OCI-LY3 (cell line): ENCODE results near the gene JAM3.

Experiments
- H2AFZ ChIP-seq: fragments of 200-600, 300-600 bp; shearing (Covaris generic); 2 replicates; pipeline ENCODE4 v1.6.0; 2014; ENCODE audit warnings: antibody characterized with exemption, low read depth, low read length
- H3K27ac ChIP-seq: fragments of 200-600, 300-600 bp; sonication (generic); 2 replicates; pipeline ENCODE4 v1.5.1; 2014; ENCODE audit warnings: mild to moderate bottlenecking, low read length, moderate library complexity, mixed read lengths
- H3K27me3 ChIP-seq: fragments of 200-600, 300-600 bp; sonication (generic); 2 replicates; pipeline ENCODE4 v1.6.1; 2014; ENCODE audit warnings: low read depth, low read length, mixed read lengths
- H3K36me3 ChIP-seq: fragments of 200-600, 300-600 bp; sonication (generic); replicated peaks from 2 replicates; pipeline ENCODE3; 2014; ENCODE audit warnings: low read depth, low read length, mixed read lengths
- H3K4me1 ChIP-seq: fragments of 300-600, 200-600 bp; sonication (generic); 2 replicates; pipeline ENCODE4 v1.6.1; 2014; ENCODE audit warnings: low read length, mixed read lengths
- H3K4me2 ChIP-seq: fragments of 200-600, 300-600 bp; sonication (generic); 2 replicates; pipeline ENCODE4 v1.6.1; 2014; ENCODE audit warnings: low read length, mixed read lengths
- H3K4me3 ChIP-seq: fragments of 300-600, 200-600 bp; sonication (generic); 2 replicates; pipeline ENCODE4 v1.5.1; 2014; ENCODE audit warnings: antibody characterized with exemption, mild to moderate bottlenecking, low read length, moderate library complexity
- H3K79me2 ChIP-seq: fragments of 300-600, 200-600 bp; shearing (Covaris generic); 2 replicates; pipeline ENCODE4 v1.6.1; 2014; ENCODE audit warnings: mild to moderate bottlenecking, low read length, mixed read lengths
- H3K9ac ChIP-seq: fragments of 300-600, 200-600 bp; shearing (Covaris generic); 2 replicates; pipeline ENCODE4 v1.6.0; 2014; ENCODE audit warnings: mild to moderate bottlenecking, low read length, moderate library complexity
- H3K9me3 ChIP-seq: fragments of 200-600, 300-600 bp; shearing (Covaris generic); 2 replicates; pipeline ENCODE4 v1.6.1; 2014; ENCODE audit warnings: low read length, mixed read lengths; ENCODE audit not compliant: insufficient read depth
- H4K20me1 ChIP-seq: fragments of 200-600, 300-600 bp; sonication (generic); 2 replicates; pipeline ENCODE4 v1.6.1; 2016; ENCODE audit warnings: low read length, mixed read lengths; ENCODE audit not compliant: insufficient read depth
- EZH2phosphoT487 ChIP-seq: fragments of 200-600 bp; shearing (Covaris generic); IDR thresholded peaks from 2 replicates; pipeline ENCODE4 v1.6.1; 2018; ENCODE audit warnings: antibody characterized with exemption, mixed run types, low read depth
- TF ChIP-seq, protein P1 (sequence below): fragments of 200-600, 300-600 bp; sonication (generic); IDR thresholded peaks from 2 replicates; pipeline ENCODE4 v1.5.1; 2014; ENCODE audit warnings: antibody characterized with exemption, low read length, low read depth

Gene JAM3

GRCh38 chr11:134131628-134132244 lies 62.9 kb downstream of the JAM3 start:
- no peak overlapping the region for H3K27ac ChIP-seq
- TF ChIP-seq EZH2phosphoT487: no peak
- TF ChIP-seq, protein P1, sequence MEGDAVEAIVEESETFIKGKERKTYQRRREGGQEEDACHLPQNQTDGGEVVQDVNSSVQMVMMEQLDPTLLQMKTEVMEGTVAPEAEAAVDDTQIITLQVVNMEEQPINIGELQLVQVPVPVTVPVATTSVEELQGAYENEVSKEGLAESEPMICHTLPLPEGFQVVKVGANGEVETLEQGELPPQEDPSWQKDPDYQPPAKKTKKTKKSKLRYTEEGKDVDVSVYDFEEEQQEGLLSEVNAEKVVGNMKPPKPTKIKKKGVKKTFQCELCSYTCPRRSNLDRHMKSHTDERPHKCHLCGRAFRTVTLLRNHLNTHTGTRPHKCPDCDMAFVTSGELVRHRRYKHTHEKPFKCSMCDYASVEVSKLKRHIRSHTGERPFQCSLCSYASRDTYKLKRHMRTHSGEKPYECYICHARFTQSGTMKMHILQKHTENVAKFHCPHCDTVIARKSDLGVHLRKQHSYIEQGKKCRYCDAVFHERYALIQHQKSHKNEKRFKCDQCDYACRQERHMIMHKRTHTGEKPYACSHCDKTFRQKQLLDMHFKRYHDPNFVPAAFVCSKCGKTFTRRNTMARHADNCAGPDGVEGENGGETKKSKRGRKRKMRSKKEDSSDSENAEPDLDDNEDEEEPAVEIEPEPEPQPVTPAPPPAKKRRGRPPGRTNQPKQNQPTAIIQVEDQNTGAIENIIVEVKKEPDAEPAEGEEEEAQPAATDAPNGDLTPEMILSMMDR: no peak
- H4K20me1 ChIP-seq: no peaks in the 10 kb centered on the region
- H2AFZ ChIP-seq: no peak overlapping the region
- H3K36me3 ChIP-seq: no peaks in the 10 kb centered on the region
- H3K4me1 ChIP-seq: no peaks in the 10 kb centered on the region
- no peak overlapping the region for H3K9ac ChIP-seq
- no peak overlapping the region for H3K4me2 ChIP-seq
- H3K79me2 ChIP-seq: no peaks in the 10 kb centered on the region
- H3K9me3 ChIP-seq: peaks cover 12% of the 10 kb centered on the region; the same call in 1 of the 2 replicates
- 0 out of 2 replicates have a peak, but pooled peaks cover 11% of the 10 kb centered on the region for H3K27me3 ChIP-seq
- no peak overlapping the region for H3K4me3 ChIP-seq

GRCh38 chr11:134132808-134133207 lies 63.9 kb downstream of the JAM3 start:
- no peaks in the 10 kb centered on the region for H3K36me3 ChIP-seq
- no peak overlapping the region for H2AFZ ChIP-seq
- no peak overlapping the region for H3K4me2 ChIP-seq
- H3K79me2 ChIP-seq: no peaks in the 10 kb centered on the region
- H3K9ac ChIP-seq: no peak overlapping the region
- no peak overlapping the region for H3K27ac ChIP-seq
- TF ChIP-seq, protein P1: no peak
- no peak for TF ChIP-seq EZH2phosphoT487
- no peaks in the 10 kb centered on the region for H3K4me1 ChIP-seq
- peaks cover 12% of the 10 kb centered on the region; the same call in 1 of the 2 replicates for H3K9me3 ChIP-seq
- H4K20me1 ChIP-seq: no peaks in the 10 kb centered on the region
- H3K4me3 ChIP-seq: no peak overlapping the region
- H3K27me3 ChIP-seq: 0 out of 2 replicates have a peak, but pooled peaks cover 11% of the 10 kb centered on the region

DNA sequence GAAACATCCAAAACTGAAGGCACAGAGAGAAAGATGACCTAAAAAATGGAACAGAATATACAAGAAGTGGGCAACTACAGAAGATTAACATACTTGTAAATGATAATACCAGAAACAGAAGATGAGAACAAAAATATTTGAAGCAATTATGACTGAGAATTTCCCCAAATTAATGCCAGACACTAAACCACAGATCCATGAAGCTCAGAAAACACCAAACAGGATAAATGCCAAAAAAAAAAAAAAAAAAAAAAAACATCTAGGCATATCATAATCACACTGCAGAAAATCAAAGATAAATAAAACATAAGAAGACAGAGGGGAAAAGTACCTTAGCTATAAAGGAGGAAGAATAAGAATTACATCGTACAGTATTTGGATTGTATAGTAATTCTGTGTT lies 65.3 kb downstream of the JAM3 start:
- Histone ChIP-seq H4K20me1 (no peaks in the 10 kb centered on the region), H3K27ac (no peak overlapping the region), H3K79me2 (no peaks in the 10 kb centered on the region), H3K27me3 (0 out of 2 replicates have a peak, but pooled peaks cover 11% of the 10 kb centered on the region), H2AFZ (no peak overlapping the region), H3K4me2 (no peak overlapping the region), H3K4me3 (no peak overlapping the region), H3K4me1 (no peaks in the 10 kb centered on the region), H3K36me3 (no peaks in the 10 kb centered on the region), H3K9ac (no peak overlapping the region), H3K9me3 (peaks cover 12% of the 10 kb centered on the region; the same call in 1 of the 2 replicates)
- no peak for TF ChIP-seq EZH2phosphoT487
- TF ChIP-seq, protein P1: no peak

GRCh38 chr11:134138376-134138775 lies 69.5 kb downstream of the JAM3 start:
- Histone ChIP-seq H2AFZ (no peak overlapping the region), H3K79me2 (no peaks in the 10 kb centered on the region), H4K20me1 (no peaks in the 10 kb centered on the region), H3K4me2 (no peak overlapping the region), H3K4me1 (no peaks in the 10 kb centered on the region), H3K27me3 (0 out of 2 replicates have a peak, but pooled peaks cover 11% of the 10 kb centered on the region), H3K9ac (no peak overlapping the region), H3K27ac (no peak overlapping the region), H3K4me3 (no peak overlapping the region), H3K9me3 (0 out of 2 replicates have a peak, but pooled peaks cover 5% of the 10 kb centered on the region), H3K36me3 (no peaks in the 10 kb centered on the region)
- no peak for TF ChIP-seq EZH2phosphoT487
- TF ChIP-seq, protein P1: no peak
